ENCODE measurements around the gene YDJC. TPM values are rescaled to one million over a fixed set of nuclear protein-coding genes. Genes with fewer than 3 reads are reported as not detected.
"Not testable (repeated sequence)": the region's sequence is repeated elsewhere in the genome, so short reads cannot be mapped to it uniquely, and the experiment has no call there.

The YDJC gene
- total and polyA plus RNA-seq, 2 of the 4 experiments (the other 2 are of a cell fraction): 8.1 to 23.6 TPM

DNA sequence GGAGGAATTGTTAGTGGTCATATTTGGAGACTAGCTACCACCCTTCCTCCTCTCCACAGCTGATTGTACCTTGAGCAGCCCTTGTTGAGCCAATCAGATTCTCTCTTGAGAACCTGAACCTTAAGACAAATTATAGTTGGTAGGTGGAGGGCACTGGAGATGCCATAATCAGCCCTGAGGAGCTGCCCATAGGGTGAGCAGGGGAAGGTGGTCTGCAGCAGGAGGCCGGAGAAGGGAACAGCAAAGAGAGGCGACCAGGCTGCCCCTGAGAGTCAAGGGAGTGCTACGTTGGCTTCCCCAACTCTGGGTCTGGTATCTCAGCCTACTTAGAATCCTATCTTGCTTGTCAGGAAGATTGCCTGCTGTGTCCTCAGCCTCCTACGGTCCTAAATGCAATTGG, 9.5 kb upstream of the YDJC start:
- DNase-seq: no peak
- Histone ChIP-seq H2BK120ac (ENCODE audit: low read depth, low read length) (no peak overlapping the region), H2BK15ac (ENCODE audit: low read depth, low read length) (no peak overlapping the region), H3K23ac (ENCODE audit: low read depth, low read length) (no peak overlapping the region; the same call in 1 of the 2 replicates), H2AFZ (replicated peaks; ENCODE audit: low read length, poor library complexity) (no peak overlapping the region), H3K9ac (ENCODE audit: low read depth, low read length) (no peak overlapping the region), H2AK9ac (replicated peaks; ENCODE audit: low read depth, low read length, poor library complexity) (peak overlapping the region; percentile 45), H3K27me3 (ENCODE audit: control insufficient read depth, insufficient read depth, low read length) (no peaks in the 10 kb centered on the region), H3K14ac (replicated peaks; ENCODE audit: low read depth, low read length) (no peak overlapping the region), H4K91ac (ENCODE audit: insufficient read depth, low read depth, low read length) (no peak overlapping the region), H3K79me1 (ENCODE audit: low read depth in 1 of 2, low read length in 2 of 2) (peaks cover 6 to 18% of the 10 kb centered on the region in 2 experiments; a peak in 3 of 4 replicates), H3K9me3 (ENCODE audit: control insufficient read depth, insufficient read depth, low read length) (no peaks in the 10 kb centered on the region), H3K9me1 (ENCODE audit: insufficient read depth, low read length) (peaks cover 5% of the 10 kb centered on the region), H2AK5ac (ENCODE audit: low read depth, low read length) (no peak overlapping the region), H3K4me1 (ENCODE audit: control insufficient read depth, insufficient read depth, low read length) (peaks cover 1% of the 10 kb centered on the region; the same call in 1 of the 2 replicates), H3K27ac (ENCODE audit: insufficient read depth, low read length) (no peak overlapping the region), H4K5ac (ENCODE audit: low read depth, low read length) (no peak overlapping the region), H3K4me2 (ENCODE audit: low read depth, low read length) (no peak overlapping the region), H3K4ac (ENCODE audit: low read depth, low read length) (no peak overlapping the region), H2BK5ac (ENCODE audit: low read depth, low read length, poor library complexity, severe bottlenecking) (no peak overlapping the region), H4K20me1 (ENCODE audit: insufficient read depth, low read length) (peaks cover 10% of the 10 kb centered on the region), H3K36me3 (ENCODE audit: control insufficient read depth, insufficient read depth, low read length) (peaks cover 4% of the 10 kb centered on the region), H4K8ac (ENCODE audit: low read depth in 2 of 2, low read length in 2 of 2) (no peak overlapping the region), H2BK20ac (ENCODE audit: low read depth, low read length) (no peak overlapping the region), H3K56ac (ENCODE audit: extremely low read depth, insufficient read depth, low read length) (no peak overlapping the region), H3K4me3 (ENCODE audit: insufficient read depth, low read depth, low read length) (no peak overlapping the region), H3K18ac (ENCODE audit: low read depth, low read length) (no peak overlapping the region)
- no peak for ATAC-seq (ENCODE audit: low read depth)
- BruUV-seq (replicated peaks): no TSS peak
- POLR2A ChIA-PET (ENCODE audit: unreplicated experiment): no interaction called here
- TF ChIP-seq, protein P1, sequence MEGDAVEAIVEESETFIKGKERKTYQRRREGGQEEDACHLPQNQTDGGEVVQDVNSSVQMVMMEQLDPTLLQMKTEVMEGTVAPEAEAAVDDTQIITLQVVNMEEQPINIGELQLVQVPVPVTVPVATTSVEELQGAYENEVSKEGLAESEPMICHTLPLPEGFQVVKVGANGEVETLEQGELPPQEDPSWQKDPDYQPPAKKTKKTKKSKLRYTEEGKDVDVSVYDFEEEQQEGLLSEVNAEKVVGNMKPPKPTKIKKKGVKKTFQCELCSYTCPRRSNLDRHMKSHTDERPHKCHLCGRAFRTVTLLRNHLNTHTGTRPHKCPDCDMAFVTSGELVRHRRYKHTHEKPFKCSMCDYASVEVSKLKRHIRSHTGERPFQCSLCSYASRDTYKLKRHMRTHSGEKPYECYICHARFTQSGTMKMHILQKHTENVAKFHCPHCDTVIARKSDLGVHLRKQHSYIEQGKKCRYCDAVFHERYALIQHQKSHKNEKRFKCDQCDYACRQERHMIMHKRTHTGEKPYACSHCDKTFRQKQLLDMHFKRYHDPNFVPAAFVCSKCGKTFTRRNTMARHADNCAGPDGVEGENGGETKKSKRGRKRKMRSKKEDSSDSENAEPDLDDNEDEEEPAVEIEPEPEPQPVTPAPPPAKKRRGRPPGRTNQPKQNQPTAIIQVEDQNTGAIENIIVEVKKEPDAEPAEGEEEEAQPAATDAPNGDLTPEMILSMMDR (conservative IDR thresholded peaks at IDR 0.05; ENCODE audit: low read depth, low read length): no peak
- TF ChIP-seq NFE2L2 (IDR thresholded peaks at IDR 0.05; ENCODE audit: low read depth, low read length): no peak
- no peak for TF ChIP-seq MAZ (IDR thresholded peaks at IDR 0.05; ENCODE audit: borderline replicate concordance, low read depth, low read length)
- TF ChIP-seq RFX5 (IDR thresholded peaks at IDR 0.05; ENCODE audit: low read depth, low read length): no peak
- WGBS, 2 experiments (ENCODE audit: extremely low coverage in 2 of 2, insufficient read length in 1 of 2): 71% methylated on average over 2 of the region's 4 CpGs; no CpG with 5 or more reads in 1 of the 2 experiments
- dilution Hi-C loops (cut with HindIII; ENCODE audit: low sequenced_read_pairs, unreplicated experiment) (no loop called here), in situ Hi-C loops (cut with MboI; ENCODE audit: low sequenced_read_pairs) (no loop called here), intact Hi-C loops (cut with micrococcal nuclease) (no loop called here)
- CTCF ChIA-PET: no interaction called here

DNA sequence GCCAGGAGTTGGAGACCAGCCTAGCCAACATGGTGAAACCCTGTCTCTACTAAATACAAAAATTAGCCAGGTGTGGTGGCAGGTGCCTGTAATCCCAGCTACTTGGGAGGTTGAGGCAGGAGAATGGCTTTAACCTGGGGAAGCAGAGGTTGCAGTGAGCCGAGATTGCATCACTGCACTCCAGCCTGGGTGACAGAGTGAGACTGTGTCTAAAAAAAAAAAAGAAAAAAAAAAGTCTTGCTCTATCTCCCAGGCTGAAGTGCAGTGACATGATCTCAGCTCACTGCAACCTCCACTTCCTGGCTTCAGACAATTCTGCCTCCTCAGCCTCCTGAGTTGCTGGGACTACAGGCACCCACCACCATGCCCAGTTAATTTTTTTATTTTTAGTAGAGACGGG, 7.6 kb upstream of the YDJC start:
- in situ Hi-C loops (cut with MboI; ENCODE audit: low sequenced_read_pairs); H3K4me3 ChIP-seq (ENCODE audit: insufficient read depth, low read depth, low read length); H2BK120ac ChIP-seq (ENCODE audit: low read depth, low read length); H3K4me2 ChIP-seq (ENCODE audit: low read depth, low read length); H4K20me1 ChIP-seq (ENCODE audit: insufficient read depth, low read length); H3K56ac ChIP-seq (ENCODE audit: extremely low read depth, insufficient read depth, low read length); BruUV-seq (replicated peaks); H3K9ac ChIP-seq (ENCODE audit: low read depth, low read length); dilution Hi-C loops (cut with HindIII; ENCODE audit: low sequenced_read_pairs, unreplicated experiment); H2AK9ac ChIP-seq (replicated peaks; ENCODE audit: low read depth, low read length, poor library complexity); H3K36me3 ChIP-seq (ENCODE audit: control insufficient read depth, insufficient read depth, low read length); H3K9me3 ChIP-seq (ENCODE audit: control insufficient read depth, insufficient read depth, low read length); H3K27ac ChIP-seq (ENCODE audit: insufficient read depth, low read length); H4K5ac ChIP-seq (ENCODE audit: low read depth, low read length); H2BK15ac ChIP-seq (ENCODE audit: low read depth, low read length); H3K79me1 ChIP-seq (ENCODE audit: low read depth in 1 of 2, low read length in 2 of 2); H3K9me1 ChIP-seq (ENCODE audit: insufficient read depth, low read length); H4K8ac ChIP-seq (ENCODE audit: low read depth in 2 of 2, low read length in 2 of 2); H4K91ac ChIP-seq (ENCODE audit: insufficient read depth, low read depth, low read length); POLR2A ChIA-PET (ENCODE audit: unreplicated experiment); H3K23ac ChIP-seq (ENCODE audit: low read depth, low read length); ATAC-seq (ENCODE audit: low read depth); CTCF ChIA-PET; H2BK5ac ChIP-seq (ENCODE audit: low read depth, low read length, poor library complexity, severe bottlenecking); DNase-seq; H3K27me3 ChIP-seq (ENCODE audit: control insufficient read depth, insufficient read depth, low read length); H3K14ac ChIP-seq (replicated peaks; ENCODE audit: low read depth, low read length); H3K4me1 ChIP-seq (ENCODE audit: control insufficient read depth, insufficient read depth, low read length); intact Hi-C loops (cut with micrococcal nuclease); H3K18ac ChIP-seq (ENCODE audit: low read depth, low read length); H2BK20ac ChIP-seq (ENCODE audit: low read depth, low read length); H3K4ac ChIP-seq (ENCODE audit: low read depth, low read length); H2AFZ ChIP-seq (replicated peaks; ENCODE audit: low read length, poor library complexity); H2AK5ac ChIP-seq (ENCODE audit: low read depth, low read length): not testable (repeated sequence)
- no CpG with 5 or more reads among the region's 2 CpGs for WGBS, 2 experiments (ENCODE audit: extremely low coverage in 2 of 2, insufficient read length in 1 of 2)

Measured in IMR-90 (cell line).